GM21381 (cell line): ENCODE results near the gene ADAMTS17.

Source experiments
- ATAC-seq: cut with Tn5 transposase; IDR thresholded peaks from one replicate; pipeline ENCODE4 v1.9.1; 2021; ENCODE audit warnings: mild to moderate bottlenecking, moderate library complexity; ENCODE audit not compliant: unreplicated experiment

ADAMTS17 gene

DNA sequence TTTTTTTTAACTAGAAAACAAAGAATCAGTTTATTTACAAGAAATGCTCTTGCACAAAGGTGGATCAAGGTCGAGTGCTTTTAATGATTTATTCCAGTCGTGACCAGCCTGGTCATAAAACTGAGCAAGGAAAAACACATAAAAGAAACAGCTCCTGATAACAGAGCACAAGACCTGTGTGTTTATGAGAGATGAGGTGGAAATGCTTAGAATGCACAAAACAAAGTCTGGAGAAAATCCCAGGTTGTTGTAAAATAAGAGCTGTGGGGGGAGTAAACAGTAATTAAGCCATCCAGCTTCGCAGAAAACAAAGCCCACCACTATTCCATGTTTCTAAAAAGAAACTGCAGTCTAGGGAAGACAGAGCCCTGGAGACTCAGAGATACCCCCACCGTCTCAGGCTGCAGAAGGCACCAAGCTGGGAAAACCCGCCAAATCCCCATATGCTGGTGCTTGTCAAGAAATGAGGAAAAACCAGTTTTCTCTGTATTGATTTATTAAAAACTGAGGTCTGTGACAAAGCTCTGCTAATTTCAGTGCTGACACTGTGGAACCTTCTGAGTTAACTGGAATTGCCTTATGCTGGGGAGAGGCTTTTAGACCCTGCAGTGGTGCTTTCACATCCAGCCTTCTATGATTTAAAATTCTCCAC is 139.3 kb downstream of the ADAMTS17 start:
- ATAC-seq: no peak

DNA sequence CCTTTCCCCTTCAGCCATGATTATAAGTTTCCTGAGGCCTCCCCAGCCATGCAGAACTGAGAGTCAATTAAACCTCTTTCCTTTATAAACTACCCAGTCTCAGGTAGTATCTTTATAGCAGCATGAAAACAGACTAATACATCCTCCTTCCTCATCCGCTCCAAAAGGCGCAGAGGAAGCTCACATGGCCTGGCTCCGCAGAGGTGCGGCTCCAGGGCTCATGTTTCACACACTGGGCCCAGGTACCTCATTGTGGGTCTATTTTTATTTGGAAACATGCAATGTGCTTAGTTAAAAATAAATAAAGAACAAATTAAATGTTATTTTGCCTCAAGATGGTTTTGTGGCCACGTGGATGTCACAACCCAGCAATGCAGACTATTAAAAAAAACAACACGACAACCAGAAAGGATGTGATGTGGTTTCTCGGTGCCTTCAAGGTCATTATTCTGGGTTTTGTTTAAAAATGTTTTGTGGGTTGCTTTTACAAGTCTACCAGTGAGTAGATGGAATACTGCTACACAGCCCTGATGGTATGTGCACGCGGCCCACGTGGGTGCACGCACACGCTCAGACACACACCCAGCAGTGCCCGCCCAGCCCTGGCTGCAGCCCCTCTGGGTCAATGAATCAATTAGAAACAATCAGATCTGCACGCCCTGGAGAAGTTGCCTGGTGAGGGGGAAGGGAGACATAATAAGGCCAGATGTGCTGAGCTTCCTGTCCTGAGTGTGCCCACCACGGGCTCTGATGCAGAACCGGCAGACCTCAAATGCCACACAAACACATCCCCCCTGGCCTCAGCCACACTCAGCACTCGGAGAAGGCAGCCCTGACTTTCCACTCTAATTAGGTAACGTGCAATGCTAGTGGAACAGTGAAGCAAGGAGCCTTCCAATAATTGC is 140.1 kb downstream of the ADAMTS17 start:
- peak; percentile 64 for ATAC-seq

DNA sequence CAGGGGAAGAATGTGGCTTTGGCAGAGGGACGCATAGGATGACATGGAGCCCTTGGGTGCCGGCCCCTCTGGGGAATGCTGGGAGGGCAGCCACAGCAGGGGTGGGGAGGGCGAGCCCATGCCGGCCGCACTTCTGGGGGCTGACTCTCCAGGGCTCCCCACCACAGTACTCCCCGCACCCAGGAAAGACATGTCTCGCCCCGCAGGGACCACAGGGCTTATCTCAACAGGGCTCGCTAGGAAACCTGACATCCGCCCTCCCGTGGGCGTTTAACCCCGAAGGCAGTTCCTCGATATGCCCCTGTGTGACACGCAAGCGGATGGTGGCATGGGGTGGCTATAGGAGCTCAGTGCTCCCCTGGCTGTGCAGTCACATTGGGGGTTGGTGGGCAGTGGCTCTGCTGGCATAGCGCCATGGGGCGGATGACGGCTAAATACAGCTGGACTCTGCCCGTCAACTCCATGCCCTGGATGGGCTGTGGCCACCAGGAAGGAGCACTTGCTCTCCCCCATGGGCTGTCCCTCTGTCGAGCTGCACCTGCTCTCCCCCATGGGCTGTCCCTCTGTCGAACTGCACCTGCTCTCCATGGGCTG is 141.4 kb downstream of the ADAMTS17 start:
- ATAC-seq: no peak

DNA sequence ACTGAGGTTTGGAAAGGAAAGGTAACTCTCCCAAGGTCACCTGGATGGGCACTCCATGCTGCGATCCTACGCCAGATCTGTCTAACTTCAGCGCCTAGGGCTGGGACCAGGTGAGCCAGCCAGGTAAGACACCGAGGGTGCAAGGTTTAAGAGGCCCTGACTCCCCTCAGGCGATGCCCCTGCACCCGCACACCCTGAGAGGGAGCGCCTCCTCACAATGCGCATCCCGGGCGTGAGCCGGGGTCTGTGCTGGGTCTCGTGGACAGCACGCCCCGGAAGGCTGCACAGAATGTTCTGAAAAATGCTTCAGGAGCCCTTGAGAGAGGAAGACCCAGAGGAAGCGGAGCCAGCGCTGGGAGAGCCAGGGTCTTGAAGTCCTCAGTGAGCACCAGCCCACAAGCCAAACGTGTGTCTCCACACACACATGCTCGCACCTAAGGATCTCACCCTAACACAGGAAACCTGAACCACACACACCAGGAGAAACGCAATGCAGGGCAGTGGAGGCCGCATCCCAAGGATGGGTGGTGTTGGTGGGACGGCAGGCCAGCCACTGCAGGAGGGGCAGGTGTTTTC is 142.0 kb downstream of the ADAMTS17 start:
- no peak for ATAC-seq

DNA sequence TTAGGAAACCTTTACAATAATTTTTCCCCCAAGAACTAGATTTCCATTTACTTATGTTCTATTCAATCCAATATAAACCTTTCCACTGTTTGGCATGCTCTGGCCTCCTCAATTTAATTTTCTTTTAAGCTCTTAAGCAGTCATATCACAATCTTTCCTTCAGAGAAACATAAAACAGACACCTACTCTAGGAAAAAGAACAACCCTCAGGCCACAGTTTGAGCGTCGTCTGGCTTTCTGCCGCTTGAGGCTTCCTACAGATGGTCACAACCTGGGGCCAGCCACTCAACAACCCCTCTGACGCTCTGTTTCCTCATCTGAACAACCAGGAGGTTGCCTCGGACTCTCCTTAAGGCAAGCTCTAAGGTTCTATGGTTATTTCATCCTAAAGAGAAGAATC is 143.3 kb downstream of the ADAMTS17 start:
- no peak for ATAC-seq

DNA sequence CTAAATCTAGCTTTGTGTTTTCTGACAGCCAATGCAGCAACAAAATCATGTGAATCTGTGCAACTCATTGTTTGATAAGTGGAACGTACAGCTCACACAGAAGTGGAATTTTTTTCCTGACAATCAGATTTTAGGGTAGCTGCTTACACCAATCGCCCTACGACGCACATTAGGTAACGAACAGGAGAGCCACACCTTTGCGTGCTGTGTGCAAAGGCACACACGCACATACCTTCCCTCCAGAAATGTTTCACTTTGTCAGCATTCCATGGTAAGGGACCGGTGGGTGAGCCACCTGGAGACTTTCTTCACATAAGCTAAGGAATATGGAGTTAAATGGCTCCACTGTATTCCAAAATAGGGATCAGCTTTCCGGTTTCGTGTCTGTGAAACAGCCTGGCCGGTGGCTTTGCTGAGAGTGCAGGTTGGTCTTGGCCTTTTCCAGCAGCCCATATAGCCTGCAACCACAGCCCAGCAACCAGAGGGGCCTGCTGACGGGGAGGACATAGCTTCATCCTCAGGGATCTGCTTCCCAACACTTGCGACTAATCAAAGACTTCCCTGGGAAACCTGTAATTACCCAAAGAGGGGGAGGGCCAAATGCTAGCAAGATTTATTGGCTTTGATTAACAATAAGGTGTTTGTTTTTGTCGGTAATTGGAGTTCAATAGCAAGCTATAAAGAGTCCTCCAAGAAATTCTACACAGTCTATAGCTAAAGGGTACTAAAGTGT is 145.3 kb downstream of the ADAMTS17 start:
- ATAC-seq: no peak

DNA sequence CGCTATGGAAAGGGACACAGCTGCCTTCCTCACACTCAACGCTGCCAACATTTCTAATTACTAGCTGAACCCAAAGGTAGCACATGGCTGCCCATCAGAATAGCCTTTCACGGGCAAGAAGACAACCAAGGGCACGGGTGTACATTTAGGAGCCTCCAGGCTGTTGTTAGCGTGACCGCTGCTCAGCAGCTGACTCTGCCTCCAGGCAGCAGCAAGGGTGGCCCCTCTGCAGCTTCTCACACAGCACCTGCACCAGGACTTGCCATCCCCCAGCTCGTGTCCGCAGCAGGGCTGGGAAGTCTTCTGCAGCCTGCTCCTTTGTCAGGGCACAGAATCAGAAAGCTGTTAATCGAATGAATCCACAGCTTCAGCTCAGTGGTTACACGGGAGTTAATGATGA is 146.8 kb downstream of the ADAMTS17 start:
- ATAC-seq: no peak

DNA sequence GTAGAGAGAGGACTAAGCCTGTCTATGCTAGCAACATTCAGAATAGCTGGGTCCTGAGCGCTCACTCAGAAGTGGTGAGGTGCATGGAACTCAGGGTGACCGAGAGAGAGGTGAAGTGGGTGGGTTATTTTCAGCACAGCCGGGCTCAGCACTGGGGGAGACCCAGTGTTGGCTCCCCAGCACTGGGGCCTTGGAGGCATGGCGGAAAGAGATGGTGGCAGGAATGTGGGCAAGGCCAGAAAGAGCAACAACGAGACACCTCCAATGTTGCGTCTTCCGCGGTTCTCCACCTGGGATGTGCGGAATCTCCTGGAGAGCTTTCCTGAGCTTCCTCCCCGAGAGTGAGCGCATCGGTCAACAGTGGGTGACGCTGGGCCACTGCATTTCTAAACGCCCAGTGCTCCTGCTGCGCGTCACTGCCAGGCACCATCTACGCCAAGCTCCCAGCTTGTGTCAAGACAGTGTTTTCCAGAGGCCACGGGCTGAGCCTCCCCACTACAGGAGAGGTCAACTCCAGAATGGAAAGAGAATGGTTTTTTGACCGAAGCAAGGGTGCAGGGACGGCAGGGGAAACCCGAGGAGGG is 148.4 kb downstream of the ADAMTS17 start:
- ATAC-seq: no peak

DNA sequence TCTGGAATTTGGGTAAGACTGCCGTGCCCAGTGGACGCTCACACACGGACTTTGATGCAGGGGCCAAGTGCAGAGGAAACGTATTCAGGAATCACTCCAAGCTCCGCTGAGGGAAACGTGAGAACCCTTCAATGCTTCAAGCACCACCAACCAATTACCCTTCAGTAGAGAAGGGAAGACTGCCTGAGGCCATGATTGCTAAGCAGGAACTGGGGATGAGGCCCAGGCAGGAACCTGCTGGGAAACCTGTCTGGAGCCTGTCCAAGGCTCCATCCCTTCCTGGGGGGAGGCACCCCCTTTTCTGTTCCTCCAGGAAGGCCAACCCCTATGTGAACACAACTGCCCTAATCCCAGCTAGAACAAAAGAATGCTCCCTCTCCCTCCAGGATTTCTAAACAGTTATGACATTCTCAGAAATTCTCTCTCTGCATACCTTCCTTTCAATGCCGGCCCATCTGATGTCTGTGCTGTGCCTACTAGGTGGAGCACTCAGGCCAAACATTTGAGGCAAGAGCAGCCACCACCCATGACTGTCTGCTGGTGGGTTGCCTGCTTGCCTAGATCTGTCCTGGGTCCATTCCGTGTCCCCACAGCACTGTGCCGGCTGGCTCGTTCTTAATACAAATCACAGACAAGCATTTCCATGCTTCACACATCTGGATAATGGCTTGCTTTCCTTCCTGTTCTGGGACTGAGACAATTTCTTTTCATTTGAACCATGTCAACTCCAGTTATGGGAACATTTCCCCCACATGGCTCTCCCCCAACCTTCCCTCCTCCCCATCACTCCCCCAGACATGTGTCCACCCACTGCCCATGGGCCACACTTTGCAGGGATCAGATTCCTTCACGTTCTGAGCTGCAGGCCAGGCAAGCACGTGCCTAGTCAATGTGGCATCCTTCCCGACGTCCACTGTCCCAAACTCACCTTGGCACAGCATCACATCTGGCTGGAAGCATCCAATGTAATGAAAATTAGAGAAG is 149.4 kb downstream of the ADAMTS17 start:
- ATAC-seq: no peak

DNA sequence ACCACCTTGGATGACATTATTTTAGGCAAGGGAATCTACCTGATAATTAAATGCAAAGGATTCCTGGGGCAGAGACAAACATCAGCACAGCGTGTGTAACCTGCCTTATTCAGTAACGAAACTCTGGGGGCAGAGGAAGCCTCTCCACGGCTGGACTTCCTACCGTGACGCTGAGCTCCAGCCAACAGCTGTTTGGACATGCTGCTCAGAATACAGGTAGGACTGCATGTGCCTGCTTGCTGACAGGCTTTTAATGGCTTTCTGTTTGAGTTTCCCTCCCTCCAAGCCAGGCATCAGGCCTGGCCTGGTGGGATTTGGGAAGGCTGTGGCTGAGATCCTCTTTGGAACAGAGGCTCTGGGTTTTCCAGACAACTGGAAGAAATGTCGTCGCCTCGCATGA is 150.6 kb downstream of the ADAMTS17 start:
- peak; percentile 58 for ATAC-seq

DNA sequence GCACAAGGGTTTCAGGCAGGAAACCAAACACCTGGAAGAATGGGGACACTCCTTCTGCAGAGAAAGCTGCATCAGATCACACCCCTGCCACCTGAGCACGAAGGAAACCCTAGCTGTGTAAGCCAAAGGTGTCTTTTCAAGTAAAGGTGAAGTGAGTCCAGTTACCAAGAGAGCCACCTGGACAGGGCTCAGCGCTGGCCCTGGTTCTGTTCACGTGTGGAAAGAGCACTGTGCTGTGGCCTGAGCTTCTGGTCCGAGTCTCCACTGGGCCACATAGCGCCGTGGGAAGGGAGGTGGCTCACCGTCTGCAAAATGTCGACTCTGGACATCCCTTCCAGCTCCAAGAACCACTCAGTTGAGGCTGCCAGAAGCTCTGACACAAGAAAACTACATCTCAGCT is 151.1 kb downstream of the ADAMTS17 start:
- ATAC-seq: no peak

DNA sequence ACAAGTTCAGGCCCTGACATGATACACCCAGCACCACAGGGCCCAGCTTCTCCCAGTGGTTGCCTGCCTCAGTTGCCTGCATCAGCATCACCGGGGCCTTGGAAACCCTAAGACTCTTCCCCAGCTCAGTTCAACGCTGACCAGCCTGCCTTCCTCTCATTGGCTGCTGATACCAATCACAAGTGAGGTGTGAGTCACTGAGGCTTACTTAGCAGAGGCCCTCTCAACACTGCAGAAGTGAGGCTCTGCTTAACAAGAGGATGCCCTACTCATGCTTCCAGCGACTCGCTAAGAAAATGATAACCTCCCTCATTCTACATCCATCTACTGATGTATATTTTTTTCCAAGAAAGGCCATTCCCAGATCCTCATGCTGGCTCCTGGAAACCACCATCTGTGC is 151.9 kb downstream of the ADAMTS17 start:
- ATAC-seq: no peak

DNA sequence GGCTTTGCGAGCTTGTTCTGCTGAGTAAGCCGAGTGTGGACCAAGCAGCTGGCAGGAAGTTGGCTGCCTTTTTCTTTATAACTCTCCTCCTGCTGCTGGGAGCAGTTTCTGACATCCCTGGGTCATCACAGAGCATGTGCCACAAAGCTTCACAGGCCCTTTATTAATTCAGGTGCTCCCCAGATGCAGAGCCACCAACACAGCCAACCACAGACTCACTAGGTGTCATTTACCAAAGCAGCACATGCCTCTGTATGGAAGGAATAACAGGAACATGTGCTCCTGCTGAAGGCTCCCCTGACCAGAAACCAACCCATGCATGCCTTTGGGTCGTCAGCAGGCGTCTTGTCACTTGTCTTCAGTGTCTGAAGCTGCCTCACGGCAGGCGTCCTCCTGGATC is 152.5 kb downstream of the ADAMTS17 start:
- no peak for ATAC-seq

DNA sequence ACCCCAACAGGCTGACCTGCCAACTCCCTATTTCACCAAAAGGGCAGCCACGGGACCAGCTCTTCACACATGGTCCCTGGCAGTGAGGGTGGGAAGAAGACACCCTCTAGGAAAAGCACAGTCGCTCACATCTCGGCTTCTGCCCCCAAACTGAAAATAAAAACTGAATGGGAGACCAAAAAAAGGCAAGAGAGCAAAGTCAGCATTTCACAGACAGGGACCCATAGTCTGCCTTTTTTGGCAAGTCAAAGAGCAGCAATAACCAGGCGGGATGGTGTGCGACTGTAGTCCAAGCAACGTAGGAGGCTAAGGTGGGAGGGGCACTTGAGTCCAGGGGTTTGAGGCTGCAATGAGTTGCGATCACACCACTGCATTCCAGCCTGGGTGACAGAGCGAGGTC is 154.1 kb downstream of the ADAMTS17 start:
- no peak for ATAC-seq

DNA sequence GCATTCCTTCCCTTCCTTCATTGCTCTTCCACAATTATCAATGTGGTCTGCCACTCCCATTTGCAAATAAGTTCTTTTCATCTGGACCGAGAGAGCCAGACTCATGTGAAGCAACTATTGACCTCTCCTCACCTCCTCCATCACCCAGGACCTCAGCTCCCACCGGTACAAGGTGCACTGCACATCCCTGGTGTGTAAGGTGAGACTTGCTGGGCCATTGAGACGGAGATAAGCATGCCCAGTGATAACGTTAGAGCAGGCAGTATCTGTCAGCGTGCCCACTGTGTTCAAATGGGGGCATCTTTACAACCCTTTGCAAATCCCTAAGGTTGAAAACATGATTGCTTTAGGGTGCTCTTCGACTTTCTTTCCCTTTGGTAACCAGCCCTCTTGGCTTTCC is 154.8 kb downstream of the ADAMTS17 start:
- ATAC-seq: no peak

DNA sequence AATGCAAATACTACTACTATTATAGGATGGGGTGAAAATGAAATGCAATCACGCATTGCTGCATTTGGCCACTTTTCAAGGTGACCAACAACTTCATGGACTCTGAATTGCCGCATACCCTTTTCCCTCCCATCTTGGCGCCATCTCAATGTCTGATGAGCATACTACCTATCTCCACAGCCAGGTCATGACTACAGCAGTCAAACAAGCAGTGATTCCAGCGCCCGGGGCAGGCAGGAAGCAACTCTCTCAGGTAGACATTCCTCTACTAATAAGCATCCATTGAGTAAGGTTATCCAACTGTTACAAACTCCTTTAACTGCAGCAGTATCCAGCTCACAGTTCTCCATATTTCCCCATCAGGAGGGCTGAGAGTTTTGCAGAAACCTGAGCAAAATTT is 155.4 kb downstream of the ADAMTS17 start:
- ATAC-seq: no peak

DNA sequence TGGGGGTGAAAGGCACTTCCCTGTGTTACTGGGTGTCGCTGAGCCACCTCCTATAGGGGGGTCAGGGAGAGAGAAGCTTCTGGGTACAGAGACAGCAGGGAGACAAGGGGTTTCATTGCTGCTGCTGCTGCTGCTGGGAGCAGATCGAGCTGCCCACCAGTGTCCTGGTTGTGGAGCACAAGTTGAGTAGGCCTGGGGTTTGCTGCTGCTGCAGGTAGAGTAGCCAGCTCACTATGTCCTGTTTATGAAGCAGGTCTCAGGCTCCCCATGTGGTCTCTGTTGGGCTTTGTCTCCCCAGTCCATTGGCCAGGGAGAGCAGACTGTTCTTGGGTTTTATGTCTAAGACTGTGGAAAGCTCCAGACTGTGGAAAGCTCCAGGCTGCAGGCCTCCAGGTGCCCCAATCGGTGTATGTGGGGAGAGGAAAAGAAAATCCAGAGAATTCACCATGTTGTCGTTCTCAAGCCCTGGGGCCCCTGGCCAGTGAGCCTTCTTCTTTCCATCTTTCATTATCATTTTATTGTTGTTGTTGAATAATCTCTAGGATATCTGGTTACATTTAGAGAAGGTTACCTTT is 157.8 kb downstream of the ADAMTS17 start:
- no peak for ATAC-seq

DNA sequence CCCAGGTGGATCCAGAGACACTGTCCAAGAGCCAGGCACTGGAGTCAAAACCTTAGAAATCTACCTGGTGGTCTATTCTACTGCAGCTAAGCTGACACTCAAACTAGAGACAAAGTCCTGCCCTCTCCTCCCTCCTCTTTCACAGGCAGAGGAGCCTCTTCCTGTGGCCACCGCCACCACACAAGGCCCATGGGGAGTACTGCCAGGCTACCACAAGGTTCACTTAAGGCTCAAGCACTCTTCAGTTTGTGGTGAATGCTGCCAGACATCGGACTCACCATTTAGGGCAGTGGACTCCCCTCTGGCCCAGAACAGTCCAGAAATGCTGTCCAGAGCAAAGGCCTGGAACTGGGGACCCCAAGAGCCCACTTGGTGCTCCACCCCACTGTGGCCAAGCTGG is 160.9 kb downstream of the ADAMTS17 start:
- ATAC-seq: no peak
